HCT116 (cell line): ENCODE results near the gene NAALADL2. TPM values are rescaled to one million over a fixed set of nuclear protein-coding genes. Genes with fewer than 3 reads are reported as not detected.

Experiments used
- ATAC-seq: fragments of 200-7000 bp; cut with Tn5 transposase; 2 replicates; pipeline ENCODE4 v1.9.1; 2020; ENCODE audit warnings: mild to moderate bottlenecking, moderate library complexity
- BruUV-seq: library from RNA; stranded (reverse); fragments of 400-500 nt; replicated peaks from 2 replicates; lab custom pipeline; 2021; lab: Mats Ljungman, UMichigan
- CTCF ChIA-PET: fragments of 300-600 bp; sonication (Branson Sonifier 250); formaldehyde crosslinking; loops from one replicate; lab custom pipeline; 2021; ENCODE audit warnings: antibody characterized with exemption; lab: Charles Lee
- POLR2A ChIA-PET: fragments of 300-600, 350-600 bp; sonication (Branson Sonifier 250); formaldehyde crosslinking; loops from one replicate; lab custom pipeline; 2021; ENCODE audit warnings: antibody characterized with exemption; lab: Charles Lee
- RAD21 ChIA-PET, 2 experiments: fragments of 300-600 bp; sonication (Branson Sonifier 250); formaldehyde crosslinking; loops; one replicate each; lab custom pipeline; 2023; ENCODE audit warnings: low total read pairs in 2 of 2; ENCODE audit not compliant: uncharacterized antibody in 2 of 2, unreplicated experiment in 2 of 2, low non-redundant PET in 1 of 2; lab: Charles Lee
- DNase-seq: peaks from one replicate; pipeline ENCODE4 v3.0.0-alpha.2; 2010; ENCODE audit warnings: low read depth, low spot score
- H2AFZ ChIP-seq: fragments of 200-600 bp; shearing (Covaris generic), sonication (generic); 2 replicates; pipeline ENCODE4 v1.6.1; 2017; ENCODE audit warnings: low read depth, mixed run types, mixed read lengths, antibody characterized with exemption, low read length; ENCODE audit not compliant: poor library complexity, severe bottlenecking
- H3K27ac ChIP-seq: 2 replicates; pipeline ENCODE4 v1.5.1; 2012; ENCODE audit warnings: low read depth, low read length
- H3K27me3 ChIP-seq: fragments of 200-600 bp; sonication (generic); 2 replicates; pipeline ENCODE4 v1.6.1; 2016; ENCODE audit warnings: mixed run types, low read length, mixed read lengths; ENCODE audit not compliant: insufficient read depth
- H3K36me3 ChIP-seq, 2 experiments: fragments of 200-500 bp in 1 of 2; fragments of 200-600 bp in 1 of 2; sonication (Bioruptor generic) in 1 of 2; sonication (generic) in 1 of 2; 2 replicates each; pipeline versions ENCODE4 v1.5.1 to v1.6.1; 2014 to 2016; ENCODE audit warnings: low read length in 2 of 2, inconsistent platforms in 1 of 2, mixed read lengths in 1 of 2, mixed run types in 1 of 2; ENCODE audit not compliant: insufficient read depth in 2 of 2, control insufficient read depth in 1 of 2
- H3K4me1 ChIP-seq, 2 experiments: fragments of 200-600 bp in 1 of 2; sonication (generic) in 1 of 2; 2 replicates each; pipeline versions ENCODE4 v1.5.1 to v1.6.1; 2012 to 2017; ENCODE audit warnings: low read length in 2 of 2, inconsistent platforms in 1 of 2, mild to moderate bottlenecking in 1 of 2, mixed read lengths in 1 of 2, mixed run types in 1 of 2, moderate library complexity in 1 of 2; ENCODE audit not compliant: insufficient read depth in 2 of 2, control insufficient read depth in 1 of 2
- H3K4me2 ChIP-seq: fragments of 200-600 bp; sonication (generic); 2 replicates; pipeline ENCODE4 v1.6.1; 2017; ENCODE audit warnings: mixed run types, low read length, mixed read lengths
- H3K4me3 ChIP-seq, 2 experiments: fragments of 200-600 bp in 1 of 2; sonication (generic) in 1 of 2; replicated peaks in 1 of 2; 2 replicates each; pipeline ENCODE4 v1.5.1; 2011 to 2016; ENCODE audit warnings: low read length in 2 of 2, control low read depth in 1 of 2, low read depth in 1 of 2, mild to moderate bottlenecking in 1 of 2, mixed read lengths in 1 of 2, mixed run types in 1 of 2
- H3K79me2 ChIP-seq: fragments of 200-600 bp; sonication (generic); 2 replicates; pipeline ENCODE4 v1.6.1; 2017; ENCODE audit warnings: mild to moderate bottlenecking, mixed run types, low read length, moderate library complexity, mixed read lengths; ENCODE audit not compliant: insufficient read depth
- H3K9ac ChIP-seq: fragments of 200-600 bp; sonication (generic); 2 replicates; pipeline ENCODE4 v1.6.1; 2016; ENCODE audit warnings: low read length, mixed read lengths
- H3K9me2 ChIP-seq: fragments of 200-600 bp; sonication (generic), shearing (Covaris generic); 2 replicates; pipeline ENCODE4 v1.6.1; 2017; ENCODE audit warnings: mixed run types, mild to moderate bottlenecking, moderate library complexity; ENCODE audit not compliant: insufficient read depth
- H3K9me3 ChIP-seq, 2 experiments: fragments of 200-500 bp in 1 of 2; fragments of 200-600 bp in 1 of 2; sonication (Bioruptor generic) in 1 of 2; sonication (generic) in 1 of 2; 2 replicates each; pipeline ENCODE4 v1.6.1; 2014 to 2017; ENCODE audit warnings: low read length in 2 of 2, mixed read lengths in 2 of 2, inconsistent platforms in 1 of 2, low read depth in 1 of 2, mild to moderate bottlenecking in 1 of 2, mixed run types in 1 of 2, moderate library complexity in 1 of 2; ENCODE audit not compliant: control insufficient read depth in 1 of 2, insufficient read depth in 1 of 2
- H4K20me1 ChIP-seq: fragments of 200-600 bp; sonication (generic), shearing (Covaris generic); 2 replicates; pipeline ENCODE4 v1.6.1; 2017; ENCODE audit warnings: mixed run types, mild to moderate bottlenecking, moderate library complexity; ENCODE audit not compliant: insufficient read depth
- CBX3 ChIP-seq: IDR thresholded peaks from 2 replicates; pipeline ENCODE4 v1.6.1; 2012; ENCODE audit warnings: low read depth
- CEBPB ChIP-seq: IDR thresholded peaks from 2 replicates; pipeline ENCODE4 v1.6.1; 2012; ENCODE audit warnings: low read depth
- CTCF ChIP-seq, 3 experiments: fragments of 200-600 bp in 1 of 3; sonication (generic) in 1 of 3; IDR thresholded peaks in 2 of 3; conservative IDR thresholded peaks in 1 of 3; 2 replicates each; pipeline ENCODE4 v1.5.1; 2012 to 2017; ENCODE audit warnings: low read depth in 2 of 3, low read length in 2 of 3, antibody characterized with exemption in 1 of 3, borderline replicate concordance in 1 of 3, control low read depth in 1 of 3, mild to moderate bottlenecking in 1 of 3, mixed read lengths in 1 of 3, mixed run types in 1 of 3, moderate library complexity in 1 of 3; ENCODE audit not compliant: insufficient read depth in 1 of 3
- EGR1 ChIP-seq: IDR thresholded peaks from 2 replicates; pipeline ENCODE4 v1.6.1; 2012; ENCODE audit warnings: low read depth
- ELF1 ChIP-seq: IDR thresholded peaks from 2 replicates; pipeline ENCODE4 v1.6.1; 2012; ENCODE audit warnings: low read depth, borderline replicate concordance
- EZH2 ChIP-seq: fragments of 200-600 bp; sonication (generic); IDR thresholded peaks from 2 replicates; pipeline ENCODE4 v1.6.1; 2017; ENCODE audit warnings: antibody characterized with exemption, mixed run types
- EZH2phosphoT487 ChIP-seq: fragments of 200-600 bp; IDR thresholded peaks from 2 replicates; pipeline ENCODE4 v1.6.1; 2018; ENCODE audit warnings: antibody characterized with exemption, borderline replicate concordance
- FOSL1 ChIP-seq: IDR thresholded peaks from 2 replicates; pipeline ENCODE4 v1.6.1; 2012; ENCODE audit warnings: low read depth
- JUND ChIP-seq: IDR thresholded peaks from 2 replicates; pipeline ENCODE4 v1.6.1; 2012
- MAX ChIP-seq: IDR thresholded peaks from 2 replicates; pipeline ENCODE4 v1.6.1; 2012
- SP1 ChIP-seq: IDR thresholded peaks from 2 replicates; pipeline ENCODE4 v1.6.1; 2012; ENCODE audit warnings: low read depth
- ZBTB33 ChIP-seq: IDR thresholded peaks from 2 replicates; pipeline ENCODE4 v1.6.1; 2011; ENCODE audit warnings: mild to moderate bottlenecking, low read length, moderate library complexity; ENCODE audit not compliant: insufficient replicate concordance; ENCODE audit errors: extremely low read depth
- ZFX ChIP-seq: fragments of 450-650 bp; IDR thresholded peaks from 2 replicates; pipeline ENCODE4 v1.6.1; 2017
- ZNF274 ChIP-seq: fragments of 200-500 bp; sonication (Bioruptor generic); IDR thresholded peaks from 2 replicates; pipeline ENCODE4 v1.6.1; 2014; ENCODE audit warnings: mild to moderate bottlenecking, low read depth, low read length, inconsistent platforms
- intact Hi-C: fragments of 100-400 bp; cut with micrococcal nuclease; formaldehyde crosslinking; loops from 2 replicates; pipeline ENCODE4 v1.10.0; 2022
- total RNA-seq: library from RNA; stranded (reverse); gene quantifications from one replicate; pipeline ENCODE4 v1.2.1, GENCODE V29; 2021; ENCODE audit not compliant: unreplicated experiment

NAALADL2 gene
- total RNA-seq, 1 experiment from 2014 or later, result 2.9 TPM

GRCh38 chr3:175200391-175201095 is 341.4 kb downstream of the NAALADL2 start:
- Histone ChIP-seq H3K9ac (no peak overlapping the region), H3K9me2 (no peaks in the 10 kb centered on the region)
- no TSS peak for BruUV-seq
- no peak for TF ChIP-seq CTCF (IDR thresholded peaks at IDR 0.05 in 2 of 3, conservative IDR thresholded peaks at IDR 0.05 in 1 of 3; ENCODE audit: borderline replicate concordance in 1 of 3, insufficient read depth in 1 of 3, low read depth in 2 of 3, low read length in 2 of 3)
- no peak for TF ChIP-seq ZFX
- TF ChIP-seq, all 23 proteins: peak for 0
- DNase-seq (no peak), ATAC-seq (no peak)
- Histone ChIP-seq H2AFZ (no peak overlapping the region), H3K79me2 (no peaks in the 10 kb centered on the region), H3K27me3 (no peaks in the 10 kb centered on the region), H3K9me3 (no peaks in the 10 kb centered on the region), H3K4me1 (no peaks in the 10 kb centered on the region), H3K27ac (no peak overlapping the region), H3K4me2 (no peak overlapping the region), H3K36me3 (no peaks in the 10 kb centered on the region; a peak in 1 of 4 replicates), H4K20me1 (no peaks in the 10 kb centered on the region), H3K4me3 (no peak overlapping the region)
- CTCF ChIA-PET, result no interaction called here
- intact Hi-C loops, result no loop called here
- POLR2A ChIA-PET, result no interaction called here
- RAD21 ChIA-PET, result no interaction called here

- DNase-seq, result no peak
- ATAC-seq, result no peak
- no peak overlapping the region for H3K4me2 ChIP-seq
- H3K36me3 ChIP-seq, result no peaks in the 10 kb centered on the region
- intact Hi-C loops, result no loop called here
- no peak overlapping the region for H3K9ac ChIP-seq
- H2AFZ ChIP-seq, result no peak overlapping the region
- no TSS peak for BruUV-seq
- no peaks in the 10 kb centered on the region; a peak in 1 of 4 replicates for H3K4me1 ChIP-seq
- CTCF ChIA-PET, result no interaction called here
- no peaks in the 10 kb centered on the region for H3K27me3 ChIP-seq
- H3K9me3 ChIP-seq, result no peaks in the 10 kb centered on the region
- H4K20me1 ChIP-seq, result no peaks in the 10 kb centered on the region
- no peaks in the 10 kb centered on the region for H3K79me2 ChIP-seq
- RAD21 ChIA-PET, result no interaction called here
- no peak overlapping the region for H3K27ac ChIP-seq
- no peak overlapping the region for H3K4me3 ChIP-seq
- POLR2A ChIA-PET, result no interaction called here
- H3K9me2 ChIP-seq, result no peaks in the 10 kb centered on the region
- TF ChIP-seq CBX3, result no peak
- TF ChIP-seq CTCF (IDR thresholded peaks at IDR 0.05 in 2 of 3, conservative IDR thresholded peaks at IDR 0.05 in 1 of 3; ENCODE audit: borderline replicate concordance in 1 of 3, insufficient read depth in 1 of 3, low read depth in 2 of 3, low read length in 2 of 3), result no peak
- no peak for TF ChIP-seq ZBTB33
- TF ChIP-seq ZNF274, result no peak
- TF ChIP-seq MAX, result no peak
- TF ChIP-seq CEBPB, result no peak
- no peak for TF ChIP-seq FOSL1
- no peak for TF ChIP-seq EGR1
- TF ChIP-seq ELF1, result no peak
- TF ChIP-seq EZH2phosphoT487, result no peak
- TF ChIP-seq EZH2, result no peak
- TF ChIP-seq JUND, result no peak
- TF ChIP-seq SP1, result no peak
These were observed 348.2 kb downstream of the NAALADL2 start for GRCh38 chr3:175207361-175207760.
